ENCODE measurements around the gene ZNF888. TPM values are rescaled to one million over a fixed set of nuclear protein-coding genes. Genes with fewer than 3 reads are reported as not detected.
"Not testable (repeated sequence)": the region's sequence is repeated elsewhere in the genome, so short reads cannot be mapped to it uniquely, and the experiment has no call there.

The ZNF888 gene
- polyA plus RNA-seq, 2 of the 4 experiments (the other 2 are of a cell fraction): not detected

GRCh38 chr19:52901842-52902241, 21.4 kb downstream of the ZNF888 start:
- FAIRE-seq (no peak), DNase-seq (ENCODE audit: low read depth in 1 of 2, low spot score in 1 of 2) (no peak), ATAC-seq (no peak)
- TF ChIP-seq ATOH8 (CRISPR knock-in tag; IDR thresholded peaks at IDR 0.05; ENCODE audit: low read depth) (no peak), KDM5A (IDR thresholded peaks at IDR 0.05) (no peak)
- TF ChIP-seq, protein P1, sequence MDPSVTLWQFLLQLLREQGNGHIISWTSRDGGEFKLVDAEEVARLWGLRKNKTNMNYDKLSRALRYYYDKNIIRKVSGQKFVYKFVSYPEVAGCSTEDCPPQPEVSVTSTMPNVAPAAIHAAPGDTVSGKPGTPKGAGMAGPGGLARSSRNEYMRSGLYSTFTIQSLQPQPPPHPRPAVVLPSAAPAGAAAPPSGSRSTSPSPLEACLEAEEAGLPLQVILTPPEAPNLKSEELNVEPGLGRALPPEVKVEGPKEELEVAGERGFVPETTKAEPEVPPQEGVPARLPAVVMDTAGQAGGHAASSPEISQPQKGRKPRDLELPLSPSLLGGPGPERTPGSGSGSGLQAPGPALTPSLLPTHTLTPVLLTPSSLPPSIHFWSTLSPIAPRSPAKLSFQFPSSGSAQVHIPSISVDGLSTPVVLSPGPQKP (IDR thresholded peaks at IDR 0.05; ENCODE audit: low read depth, low read length): no peak
- H3K4me1 ChIP-seq: no peaks in the 10 kb centered on the region
- H3K9me3 ChIP-seq: peaks cover 42% of the 10 kb centered on the region
- no peak overlapping the region for H3K4me3 ChIP-seq
- ChIA-PET POLR2A (no interaction called here), CTCF (interaction anchor here (0.8 kb wide), 1 partner anchor 60 kb away, joined by 3 read pairs; no protein-coding TSS in a partner anchor)
- no peak overlapping the region for H3K4me2 ChIP-seq
- 10% methylated on average over 3 of the region's 3 CpGs for WGBS (ENCODE audit: missing lambda C conversion rate)
- no peak overlapping the region for H3K27ac ChIP-seq

DNA sequence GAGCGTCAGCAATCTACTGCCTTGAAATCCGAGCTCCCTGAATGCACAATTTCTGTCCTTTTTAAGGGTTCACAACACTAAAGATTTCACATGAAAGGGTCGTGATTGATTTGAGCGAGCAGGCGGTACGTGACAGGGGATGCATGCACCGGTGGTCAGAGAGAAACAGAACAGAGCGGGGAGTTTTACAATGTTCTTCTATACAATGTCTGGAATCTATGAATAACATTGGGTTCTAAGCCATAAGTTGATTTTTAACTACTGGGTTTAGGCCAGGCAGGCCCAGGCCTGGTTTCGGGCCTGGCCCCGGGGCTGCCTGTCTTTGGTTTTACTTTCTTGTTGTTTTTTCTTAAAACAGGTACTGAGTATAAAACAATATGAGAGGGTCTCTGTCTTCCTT, 24.6 kb downstream of the ZNF888 start:
- 63% methylated on average over 10 of the region's 10 CpGs for WGBS (ENCODE audit: missing lambda C conversion rate)
- DNase-seq (ENCODE audit: low read depth in 1 of 2, low spot score in 1 of 2); ATAC-seq; CTCF ChIA-PET; POLR2A ChIA-PET; H3K4me1 ChIP-seq; H3K4me3 ChIP-seq; H3K27ac ChIP-seq; FAIRE-seq; H3K4me2 ChIP-seq: not testable (repeated sequence)
- H3K9me3 ChIP-seq: peaks cover 49% of the 10 kb centered on the region

DNA sequence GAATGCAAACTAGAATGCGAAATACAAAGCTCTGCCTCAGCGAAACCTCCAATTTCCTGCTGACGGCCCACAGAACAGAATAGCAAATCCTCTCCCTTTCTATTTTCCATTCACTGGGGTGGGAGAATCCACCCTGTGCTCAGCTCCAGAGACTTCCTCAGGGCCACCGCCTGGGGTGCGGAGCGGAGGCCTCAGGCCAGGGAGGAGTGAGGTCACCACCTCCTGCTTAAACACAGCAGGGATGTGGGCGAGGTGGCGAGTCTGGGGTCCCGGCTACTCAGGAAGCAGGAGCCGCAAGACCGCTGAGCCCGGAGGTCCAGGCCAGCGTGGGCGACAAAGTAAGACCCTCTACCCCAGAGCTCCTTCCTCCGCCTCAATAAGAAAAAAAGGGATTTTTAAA, 25.1 kb downstream of the ZNF888 start:
- POLR2A ChIA-PET: no interaction called here

GRCh38 chr19:52897138-52897935, 25.9 kb downstream of the ZNF888 start, which contains the start of gene ZNF320:
ZNF320 (minus strand) TSS chr19:52897635; CDS start chr19:52890255, 7,380 bp downstream.
- peaks cover 44% of the 10 kb centered on the region for H3K9me3 ChIP-seq
- no peaks in the 10 kb centered on the region for H3K4me1 ChIP-seq
- FAIRE-seq (no peak), ATAC-seq (no peak), DNase-seq (ENCODE audit: low read depth in 1 of 2, low spot score in 1 of 2) (no peak)
- ChIA-PET CTCF (no interaction called here), POLR2A (no interaction called here)
- no peak within 1 kb of the TSS for H3K4me3 ChIP-seq
- no peak within 1 kb of the TSS for H3K4me2 ChIP-seq
- H3K27ac ChIP-seq: no peak within 1 kb of the TSS
- WGBS (ENCODE audit: missing lambda C conversion rate): 35% methylated on average over 53 of the region's 56 CpGs
- TF ChIP-seq KDM1A (IDR thresholded peaks at IDR 0.05; ENCODE audit: low read depth) (no peak), NPAS2 (CRISPR knock-in tag; IDR thresholded peaks at IDR 0.05; ENCODE audit: borderline replicate concordance) (no peak), SREBF2 (IDR thresholded peaks at IDR 0.05) (no peak), MAZ (IDR thresholded peaks at IDR 0.05; ENCODE audit: borderline replicate concordance, low read depth, low read length) (no peak), ZSCAN20 (CRISPR knock-in tag; IDR thresholded peaks at IDR 0.05) (no peak), EP300 (IDR thresholded peaks at IDR 0.05) (no peak), RNF2 (IDR thresholded peaks at IDR 0.05; ENCODE audit: borderline replicate concordance, low read depth) (no peak), TP53 (CRISPR knock-in tag; IDR thresholded peaks at IDR 0.05) (no peak), HEYL (CRISPR knock-in tag; IDR thresholded peaks at IDR 0.05) (no peak), NFE2L2 (conservative IDR thresholded peaks at IDR 0.05; ENCODE audit: low read length) (no peak), HMGXB4 (CRISPR knock-in tag; IDR thresholded peaks at IDR 0.05; ENCODE audit: borderline replicate concordance) (no peak), JUN (IDR thresholded peaks at IDR 0.05) (no peak), RFX5 (IDR thresholded peaks at IDR 0.05) (no peak), ATOH8 (CRISPR knock-in tag; IDR thresholded peaks at IDR 0.05; ENCODE audit: low read depth) (no peak)
- TF ChIP-seq, protein P2, sequence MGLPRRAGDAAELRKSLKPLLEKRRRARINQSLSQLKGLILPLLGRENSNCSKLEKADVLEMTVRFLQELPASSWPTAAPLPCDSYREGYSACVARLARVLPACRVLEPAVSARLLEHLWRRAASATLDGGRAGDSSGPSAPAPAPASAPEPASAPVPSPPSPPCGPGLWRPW (IDR thresholded peaks at IDR 0.05): no peak
- TF ChIP-seq, protein P3, sequence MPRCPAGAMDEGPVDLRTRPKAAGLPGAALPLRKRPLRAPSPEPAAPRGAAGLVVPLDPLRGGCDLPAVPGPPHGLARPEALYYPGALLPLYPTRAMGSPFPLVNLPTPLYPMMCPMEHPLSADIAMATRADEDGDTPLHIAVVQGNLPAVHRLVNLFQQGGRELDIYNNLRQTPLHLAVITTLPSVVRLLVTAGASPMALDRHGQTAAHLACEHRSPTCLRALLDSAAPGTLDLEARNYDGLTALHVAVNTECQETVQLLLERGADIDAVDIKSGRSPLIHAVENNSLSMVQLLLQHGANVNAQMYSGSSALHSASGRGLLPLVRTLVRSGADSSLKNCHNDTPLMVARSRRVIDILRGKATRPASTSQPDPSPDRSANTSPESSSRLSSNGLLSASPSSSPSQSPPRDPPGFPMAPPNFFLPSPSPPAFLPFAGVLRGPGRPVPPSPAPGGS (IDR thresholded peaks at IDR 0.05): no peak

More for the DNA sequence above, 25.1 kb downstream of the ZNF888 start:
- no peak overlapping the region for H3K27ac ChIP-seq
- no peak for ATAC-seq
- no peak for FAIRE-seq
- H3K4me2 ChIP-seq: no peak overlapping the region
- no peaks in the 10 kb centered on the region for H3K4me1 ChIP-seq
- CTCF ChIA-PET: no interaction called here
- H3K4me3 ChIP-seq: no peak overlapping the region
- 81% methylated on average over 15 of the region's 15 CpGs for WGBS (ENCODE audit: missing lambda C conversion rate)
- TF ChIP-seq ESRRA (IDR thresholded peaks at IDR 0.05; ENCODE audit: borderline replicate concordance, low read length) (no peak), PHF8 (IDR thresholded peaks at IDR 0.05; ENCODE audit: borderline replicate concordance, low read depth) (no peak), MYC (IDR thresholded peaks at IDR 0.05; ENCODE audit: borderline replicate concordance, low read length) (no peak), SREBF2 (IDR thresholded peaks at IDR 0.05) (no peak), FOSB (CRISPR knock-in tag; IDR thresholded peaks at IDR 0.05) (no peak), ZFP36 (IDR thresholded peaks at IDR 0.05; ENCODE audit: borderline replicate concordance, partially characterized antibody) (no peak), RNF2 (IDR thresholded peaks at IDR 0.05; ENCODE audit: borderline replicate concordance, low read depth) (no peak), EP300 (IDR thresholded peaks at IDR 0.05) (no peak)
- H3K9me3 ChIP-seq: peaks cover 45% of the 10 kb centered on the region
- DNase-seq (ENCODE audit: low read depth in 1 of 2, low spot score in 1 of 2): no peak
